Measurements from ENCODE around the gene AARS2. TPM values are rescaled to one million over a fixed set of nuclear protein-coding genes. Genes with fewer than 3 reads are reported as not detected.

The AARS2 gene
- 26.5 and 28.8 TPM in 2 replicates for total RNA-seq
- long read RNA-seq, transcript AARS2-201 (22 exons, 3,854 nt) = major isoform, 34 of 63 reads
- long read RNA-seq, partial matches to known transcripts = 12 of 63 reads
- long read RNA-seq, other reads (novel, unspliced or antisense) = 17 of 63 reads

DNA sequence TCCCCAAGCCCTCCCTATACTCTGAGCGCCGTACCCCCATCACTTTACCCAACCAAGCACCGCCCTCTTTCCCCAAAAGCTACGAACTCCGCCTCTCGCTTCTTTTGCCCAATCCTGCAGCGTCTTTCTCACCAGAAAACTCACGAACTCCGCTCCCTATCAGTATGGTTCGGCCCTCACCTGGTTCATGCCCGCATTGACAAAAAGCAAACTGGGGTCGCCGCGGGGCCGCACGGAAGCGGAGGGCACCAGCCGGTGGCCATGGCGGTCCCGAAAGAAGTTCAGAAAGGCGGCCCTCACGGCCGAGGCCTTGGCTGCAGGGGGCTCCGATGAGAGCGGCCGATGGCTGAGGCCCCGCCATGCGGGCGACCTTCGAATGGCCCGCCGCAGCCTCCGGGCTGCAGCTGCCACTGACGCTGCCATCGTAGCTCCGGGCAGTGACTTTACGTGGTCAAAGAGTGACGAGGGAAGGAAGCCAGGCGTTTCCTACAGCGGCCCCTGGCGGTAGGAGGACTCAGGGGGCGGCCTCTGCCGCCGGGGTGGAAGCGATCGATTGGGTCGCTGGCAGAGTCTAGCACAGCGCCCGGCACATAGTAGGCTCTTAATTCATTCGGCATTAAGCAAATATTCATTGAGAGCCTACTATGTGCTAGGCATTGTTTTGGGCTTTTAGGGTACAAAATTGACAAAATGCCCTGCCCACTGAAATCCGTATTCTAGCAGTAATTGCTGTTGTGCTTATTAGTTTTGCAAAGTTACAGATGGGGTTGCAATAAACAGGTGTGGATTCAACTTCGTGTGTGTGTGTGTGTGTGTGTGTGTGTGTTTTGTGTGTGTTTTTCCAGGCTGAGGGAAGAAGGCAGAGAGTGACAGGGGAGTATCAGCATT, at the start of gene AARS2:
AARS2 (minus strand) TSS at position 447 of the 888 bp plus-strand sequence; CDS start at position 423, 24 bp downstream.
- H3K36me3 Mint-ChIP-seq (ENCODE audit: insufficient read depth) = peaks cover 9% of the 10 kb centered on the region
- peak; percentile 99 for TF ChIP-seq CTCF (IDR thresholded peaks at IDR 0.05; ENCODE audit: unreplicated experiment)
- H3K4me3 Mint-ChIP-seq (ENCODE audit: low read depth) = peak within 1 kb of the TSS; percentile 98
- DNase-seq (ENCODE audit: low spot score, unreplicated experiment) = peak; percentile 89
- H3K9me3 Mint-ChIP-seq (ENCODE audit: low read depth) = no peaks in the 10 kb centered on the region
- peak within 1 kb of the TSS; percentile 95 for H3K27ac Mint-ChIP-seq
- peaks cover 22% of the 10 kb centered on the region for H3K4me1 Mint-ChIP-seq (ENCODE audit: low read depth)
- peaks cover 5% of the 10 kb centered on the region for H3K27me3 Mint-ChIP-seq

- Mint-ChIP-seq H3K4me3 (ENCODE audit: low read depth) (no peak overlapping the region), H3K36me3 (ENCODE audit: insufficient read depth) (no peaks in the 10 kb centered on the region), H3K9me3 (ENCODE audit: low read depth) (no peaks in the 10 kb centered on the region), H3K27me3 (peaks cover 3% of the 10 kb centered on the region), H3K27ac (no peak overlapping the region), H3K4me1 (ENCODE audit: low read depth) (no peaks in the 10 kb centered on the region)
- no peak for TF ChIP-seq CTCF (IDR thresholded peaks at IDR 0.05; ENCODE audit: unreplicated experiment)
- DNase-seq (ENCODE audit: low spot score, unreplicated experiment) = no peak
These were observed 48.8 kb upstream of the AARS2 start for GRCh38 chr6:44361947-44362346.

- peaks cover 8% of the 10 kb centered on the region for H3K27me3 Mint-ChIP-seq
These were observed 46.8 kb upstream of the AARS2 start for GRCh38 chr6:44359973-44360372.

GRCh38 chr6:44356487-44356886, 43.3 kb upstream of the AARS2 start:
- Mint-ChIP-seq H3K27ac (no peak overlapping the region), H3K27me3 (peaks cover 8% of the 10 kb centered on the region), H3K4me1 (ENCODE audit: low read depth) (no peaks in the 10 kb centered on the region), H3K36me3 (ENCODE audit: insufficient read depth) (no peaks in the 10 kb centered on the region), H3K9me3 (ENCODE audit: low read depth) (no peaks in the 10 kb centered on the region), H3K4me3 (ENCODE audit: low read depth) (no peak overlapping the region)
- no peak for TF ChIP-seq CTCF (IDR thresholded peaks at IDR 0.05; ENCODE audit: unreplicated experiment)
- DNase-seq (ENCODE audit: low spot score, unreplicated experiment) = no peak

More at GRCh38 chr6:44359973-44360372, 46.8 kb upstream of the AARS2 start:
- TF ChIP-seq CTCF (IDR thresholded peaks at IDR 0.05; ENCODE audit: unreplicated experiment) = no peak
- Mint-ChIP-seq H3K4me1 (ENCODE audit: low read depth) (no peaks in the 10 kb centered on the region), H3K4me3 (ENCODE audit: low read depth) (no peak overlapping the region), H3K36me3 (ENCODE audit: insufficient read depth) (no peaks in the 10 kb centered on the region), H3K27ac (no peak overlapping the region), H3K9me3 (ENCODE audit: low read depth) (no peaks in the 10 kb centered on the region)
- no peak for DNase-seq (ENCODE audit: low spot score, unreplicated experiment)

DNA sequence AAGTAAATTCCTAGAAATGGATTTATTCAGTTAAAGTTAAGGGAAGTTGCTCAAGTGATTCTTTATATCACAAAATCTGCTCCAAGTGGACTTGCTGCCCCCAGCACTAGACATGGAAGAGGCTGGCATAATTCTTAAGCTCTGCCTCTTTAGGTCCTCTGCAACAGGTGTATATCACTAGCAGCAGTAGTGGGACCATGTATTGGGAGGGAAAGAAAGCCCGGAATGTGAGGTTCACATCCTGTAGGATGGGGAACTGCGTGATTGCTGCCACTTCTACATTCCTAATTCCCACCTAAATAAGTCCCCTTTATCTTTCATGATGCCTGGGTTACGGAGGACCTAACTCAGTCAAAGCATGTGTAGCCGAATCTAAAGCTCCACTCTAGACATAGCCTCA, 42.5 kb upstream of the AARS2 start:
- H3K36me3 Mint-ChIP-seq (ENCODE audit: insufficient read depth) = no peaks in the 10 kb centered on the region
- no peak overlapping the region for H3K27ac Mint-ChIP-seq
- H3K4me1 Mint-ChIP-seq (ENCODE audit: low read depth) = no peaks in the 10 kb centered on the region
- H3K9me3 Mint-ChIP-seq (ENCODE audit: low read depth) = no peaks in the 10 kb centered on the region
- H3K27me3 Mint-ChIP-seq = peaks cover 8% of the 10 kb centered on the region
- H3K4me3 Mint-ChIP-seq (ENCODE audit: low read depth) = no peak overlapping the region
- no peak for TF ChIP-seq CTCF (IDR thresholded peaks at IDR 0.05; ENCODE audit: unreplicated experiment)
- no peak for DNase-seq (ENCODE audit: low spot score, unreplicated experiment)
